Anterior cingulate cortex (tissue), 58 donors: ENCODE results near the gene MED1.
"Not testable (repeated sequence)": the region's sequence is repeated elsewhere in the genome, so short reads cannot be mapped to it uniquely, and the experiment has no call there.

Experiments used
- DNase-seq, 58 donors: peaks; one replicate each; lab custom pipeline; 2025; lab: John Stamatoyannopoulos, UW

The MED1 gene

DNA sequence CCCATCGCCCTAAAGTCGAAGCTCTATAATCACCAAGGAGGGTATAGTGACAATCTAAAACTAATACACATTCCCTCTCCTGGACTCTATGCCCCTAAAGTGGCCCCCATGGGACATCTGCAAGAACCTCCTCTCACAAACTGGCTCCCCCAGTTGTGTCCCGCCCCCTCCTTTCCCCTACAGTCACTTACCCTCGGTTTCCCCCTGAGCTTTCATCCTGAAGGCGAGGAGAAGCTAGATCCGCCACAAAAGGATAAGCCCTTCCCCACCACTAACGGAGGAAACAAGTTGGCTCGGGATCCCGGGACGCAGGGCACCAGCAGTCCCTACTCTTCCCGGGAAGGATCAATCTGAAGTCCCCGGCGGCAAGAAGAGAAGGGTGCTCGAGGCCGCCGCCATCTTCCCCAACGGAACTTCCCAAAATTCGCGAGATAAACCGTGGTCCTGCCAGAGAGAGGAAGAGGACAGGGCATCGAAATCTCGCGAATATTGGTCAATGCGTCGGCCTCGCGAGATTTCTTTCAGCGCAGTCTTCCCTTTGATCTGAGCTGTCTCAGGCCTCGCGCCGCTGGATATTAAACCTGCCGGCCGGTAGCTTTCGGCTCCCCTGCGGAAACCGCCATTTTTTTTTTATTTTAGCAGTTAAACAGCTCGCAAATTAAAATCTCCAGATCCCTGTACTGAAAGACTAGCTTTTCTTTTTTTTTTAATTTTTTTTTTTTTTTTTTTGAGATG, at the start of gene MED1:
MED1 (minus strand) TSS at position 417 of the 735 bp plus-strand sequence; CDS start at position 216, 201 bp downstream.
- peak; percentile 16 to 94 (median 81) for DNase-seq

DNA sequence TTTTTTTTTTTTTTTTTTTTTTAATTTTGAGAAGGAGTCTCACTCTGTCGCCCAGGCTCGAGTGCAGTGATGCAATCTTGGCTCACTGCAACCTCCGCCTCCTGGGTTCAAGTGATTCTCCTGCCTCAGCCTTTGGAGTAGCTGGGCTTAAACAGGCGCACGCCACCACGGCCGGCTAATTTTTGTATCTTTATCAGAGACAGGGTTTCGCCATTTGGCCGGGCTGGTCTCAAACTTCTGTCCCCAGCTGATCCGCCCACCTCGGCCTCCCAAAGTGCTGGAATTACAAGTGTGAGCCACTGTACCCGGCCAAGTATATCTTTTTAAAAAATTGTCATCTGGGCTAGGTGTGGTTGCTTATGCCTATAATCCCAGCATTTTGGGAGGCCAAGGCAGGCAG, 45.9 kb upstream of the MED1 start:
- not testable (repeated sequence) for DNase-seq

DNA sequence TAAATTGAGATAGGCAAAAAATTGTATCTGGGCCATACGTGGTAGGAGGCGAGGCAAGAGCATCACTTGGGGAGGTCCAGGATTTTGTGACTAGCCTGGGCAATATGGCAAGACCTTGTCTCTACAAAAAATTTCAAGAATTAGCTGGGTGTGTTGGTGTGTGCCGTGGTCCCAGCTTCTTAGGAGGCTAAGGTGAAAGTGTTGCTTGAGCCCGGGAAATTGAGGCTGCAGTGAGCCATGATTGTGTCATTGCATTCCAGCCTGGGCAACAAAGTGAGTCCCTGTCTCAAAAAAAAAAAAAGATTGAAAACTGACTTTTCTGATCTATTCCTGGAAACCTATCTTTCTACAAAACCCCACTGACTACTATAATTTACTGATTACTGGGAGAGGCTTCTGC, 36.9 kb upstream of the MED1 start:
- DNase-seq = no peak

DNA sequence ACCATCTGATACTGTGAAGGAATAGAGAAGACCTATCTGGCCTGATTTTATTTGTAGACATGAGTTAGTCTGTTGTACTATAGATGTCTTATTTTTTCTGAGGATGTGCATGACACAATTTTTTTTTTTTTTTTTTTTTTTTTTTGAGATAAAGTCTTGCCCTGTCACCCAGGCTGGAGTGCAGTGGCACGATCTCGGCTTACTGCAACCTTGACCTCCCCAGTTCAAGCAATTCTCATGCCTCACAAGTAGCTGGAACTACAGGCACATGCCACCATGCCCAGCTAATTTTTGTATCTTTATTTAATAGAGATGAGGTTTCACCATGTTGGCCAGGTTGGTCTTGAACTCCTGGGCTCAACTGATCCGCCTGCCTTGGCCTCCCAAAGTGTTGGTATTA, 36.4 kb upstream of the MED1 start:
- not testable (repeated sequence) for DNase-seq

DNA sequence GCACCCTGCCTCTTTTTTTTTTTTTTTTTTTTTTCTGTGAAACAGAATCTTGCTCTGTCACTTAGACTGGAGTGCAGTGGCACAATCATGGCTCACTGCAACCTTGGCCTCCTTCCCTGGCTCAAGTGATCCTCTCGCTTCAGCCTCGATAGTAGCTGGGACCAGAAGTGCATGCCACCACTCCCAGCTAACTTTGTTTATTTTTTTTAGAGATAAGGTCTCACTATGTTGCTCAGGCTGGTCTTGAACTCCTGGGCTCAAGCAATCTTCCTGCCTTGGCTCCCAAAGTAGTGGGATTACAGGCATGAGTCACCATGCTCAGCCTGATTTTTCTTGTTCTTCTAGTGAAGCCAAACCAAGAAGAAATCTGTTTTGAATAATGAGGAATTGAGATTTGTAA, 35.2 kb upstream of the MED1 start:
- DNase-seq = no peak

GRCh38 chr17:39485555-39485954, 34.5 kb upstream of the MED1 start:
- no peak for DNase-seq

DNA sequence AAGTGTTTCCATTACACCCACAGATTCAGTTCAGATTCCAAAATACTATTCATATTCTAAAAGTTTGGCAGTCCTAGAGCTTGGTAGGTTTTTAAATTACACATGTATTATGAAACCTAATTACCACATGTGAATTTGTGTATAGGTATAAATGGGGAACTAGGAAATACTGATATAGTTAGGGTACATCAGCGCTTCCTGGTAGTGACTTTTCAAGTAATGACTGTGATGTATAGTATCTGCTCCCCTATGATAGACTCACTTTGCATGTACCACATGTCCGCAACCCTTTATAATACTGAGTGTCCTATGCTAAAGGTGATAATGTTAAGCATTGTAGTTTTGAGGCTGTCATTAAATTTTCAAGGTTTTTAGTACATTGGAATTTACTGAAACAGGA, 33.1 kb upstream of the MED1 start:
- DNase-seq = no peak

DNA sequence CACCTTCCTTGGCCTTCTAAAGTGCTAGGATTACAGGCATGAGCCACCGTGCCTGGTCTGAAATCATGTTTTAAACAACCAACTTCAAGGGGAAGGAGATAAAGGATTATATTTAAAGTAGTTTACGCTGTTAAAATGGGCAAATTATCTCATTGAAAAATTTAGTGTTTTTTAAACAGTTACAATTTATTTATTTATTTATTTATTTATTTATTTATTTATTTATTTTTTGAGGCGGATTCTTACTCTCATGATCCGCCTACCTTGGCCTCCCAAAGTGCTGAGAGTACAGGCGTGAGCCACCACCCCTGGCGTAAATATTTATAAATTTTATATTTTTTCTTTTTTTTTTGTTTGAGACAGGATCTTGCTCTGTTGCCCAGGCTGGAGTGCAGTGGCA, 32.4 kb upstream of the MED1 start:
- DNase-seq = no peak

GRCh38 chr17:39479631-39480030, 28.6 kb upstream of the MED1 start:
- DNase-seq = not testable (repeated sequence)

GRCh38 chr17:39473310-39473709, 22.2 kb upstream of the MED1 start:
- no peak for DNase-seq

DNA sequence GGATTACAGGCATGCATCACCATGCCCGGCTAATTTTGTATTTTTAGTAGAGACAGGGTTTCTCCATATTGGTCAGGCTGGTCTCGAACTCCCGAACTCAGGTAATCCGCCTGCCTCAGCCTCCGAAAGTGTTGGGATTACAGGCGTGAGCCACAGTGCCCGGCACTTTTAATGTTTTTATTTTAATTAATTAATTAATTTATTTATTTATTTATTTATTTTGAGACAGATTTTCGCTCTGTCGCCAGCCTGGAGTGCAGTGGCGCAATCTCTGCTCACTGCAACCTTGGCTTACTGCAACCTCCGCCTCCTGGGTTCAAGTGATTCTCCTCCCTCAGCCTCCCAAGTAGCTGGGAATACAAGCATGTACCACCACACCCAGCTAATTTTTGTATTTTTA, 17.5 kb upstream of the MED1 start:
- DNase-seq = not testable (repeated sequence)

DNA sequence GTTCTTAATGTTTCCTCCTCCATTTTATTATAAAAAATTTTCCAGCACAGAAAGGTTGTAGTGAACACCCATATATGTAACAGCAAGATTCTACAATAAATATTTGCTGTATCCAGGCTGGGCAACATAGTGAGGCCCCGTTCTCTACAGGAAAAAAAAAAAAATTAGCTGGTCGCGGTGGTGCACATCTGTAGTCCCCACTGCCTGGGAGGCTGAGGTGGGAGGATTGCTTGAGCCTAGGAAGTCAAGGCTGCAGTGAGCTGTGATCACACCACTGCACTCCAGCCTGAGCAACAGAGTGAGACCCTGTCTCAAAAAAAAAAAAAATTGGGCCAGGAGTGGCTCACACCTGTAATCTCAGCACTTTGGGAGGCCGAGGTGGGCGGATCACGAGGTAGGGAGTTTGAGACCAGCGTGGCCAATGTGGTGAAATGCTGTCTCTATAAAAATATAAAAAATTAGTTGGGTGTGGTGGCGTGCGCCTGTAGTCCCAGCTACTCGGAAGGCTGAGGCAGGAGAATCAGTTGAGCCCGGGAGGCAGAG, 13.6 kb upstream of the MED1 start:
- DNase-seq = not testable (repeated sequence)

- peak in 3 of 58 donors; percentile 2 to 15 (median 8) for DNase-seq
These were observed 11.7 kb upstream of the MED1 start for GRCh38 chr17:39462631-39463375.

GRCh38 chr17:39461926-39462569, 11.0 kb upstream of the MED1 start:
- peak in 38 of 58 donors; percentile 10 to 73 (median 40) for DNase-seq

DNA sequence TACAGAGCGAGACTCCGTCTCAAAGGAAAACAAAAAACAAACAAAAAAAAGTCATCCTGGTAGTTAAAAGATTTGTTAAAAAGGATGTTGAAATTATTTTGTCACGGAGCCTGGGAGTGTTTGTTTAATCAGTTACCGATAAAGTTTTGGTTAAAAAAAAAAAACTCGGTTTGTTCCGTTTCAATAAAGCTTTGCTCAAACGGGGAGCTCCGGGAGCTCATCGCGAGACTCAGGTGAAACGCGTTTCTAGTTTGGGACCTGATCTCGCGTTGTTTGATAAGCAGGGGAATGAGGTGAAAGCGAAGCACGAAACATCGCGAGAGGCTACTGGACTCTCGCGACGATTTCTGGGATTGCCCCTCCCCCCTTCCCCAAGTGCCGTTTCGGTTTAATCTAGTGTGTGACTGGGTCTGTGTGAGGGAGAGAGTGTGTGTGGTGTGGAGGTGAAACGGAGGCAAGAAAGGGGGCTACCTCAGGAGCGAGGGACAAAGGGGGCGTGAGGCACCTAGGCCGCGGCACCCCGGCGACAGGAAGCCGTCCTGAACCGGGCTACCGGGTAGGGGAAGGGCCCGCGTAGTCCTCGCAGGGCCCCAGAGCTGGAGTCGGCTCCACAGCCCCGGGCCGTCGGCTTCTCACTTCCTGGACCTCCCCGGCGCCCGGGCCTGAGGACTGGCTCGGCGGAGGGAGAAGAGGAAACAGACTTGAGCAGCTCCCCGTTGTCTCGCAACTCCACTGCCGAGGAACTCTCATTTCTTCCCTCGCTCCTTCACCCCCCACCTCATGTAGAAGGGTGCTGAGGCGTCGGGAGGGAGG, 10.3 kb upstream of the MED1 start, which contains the start of gene CDK12:
CDK12 (plus strand) TSS at position 374 of the 813 bp plus-strand sequence. CDS start 586 bp downstream, outside the sequence.
- peak; percentile 59 to 98 (median 90) for DNase-seq

DNA sequence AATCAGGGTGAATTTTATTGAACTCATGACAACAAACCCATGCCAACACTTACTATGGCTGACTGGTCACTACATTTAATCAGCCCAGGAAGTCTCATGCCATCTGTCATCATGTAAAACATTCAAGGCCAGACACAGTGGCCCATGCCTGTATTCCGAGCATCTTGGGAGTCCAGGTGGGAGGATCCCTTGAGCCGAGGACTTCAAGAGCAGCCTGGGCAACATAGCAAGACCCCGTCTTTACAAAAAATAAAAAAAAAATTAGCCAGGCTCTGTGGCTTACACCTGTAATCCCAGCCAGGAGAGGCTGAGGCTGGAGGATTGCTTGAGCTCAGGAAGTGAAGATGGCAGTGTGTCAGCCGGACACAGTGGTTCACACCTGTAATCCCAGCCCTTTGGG, 4.9 kb upstream of the MED1 start:
- DNase-seq = no peak

DNA sequence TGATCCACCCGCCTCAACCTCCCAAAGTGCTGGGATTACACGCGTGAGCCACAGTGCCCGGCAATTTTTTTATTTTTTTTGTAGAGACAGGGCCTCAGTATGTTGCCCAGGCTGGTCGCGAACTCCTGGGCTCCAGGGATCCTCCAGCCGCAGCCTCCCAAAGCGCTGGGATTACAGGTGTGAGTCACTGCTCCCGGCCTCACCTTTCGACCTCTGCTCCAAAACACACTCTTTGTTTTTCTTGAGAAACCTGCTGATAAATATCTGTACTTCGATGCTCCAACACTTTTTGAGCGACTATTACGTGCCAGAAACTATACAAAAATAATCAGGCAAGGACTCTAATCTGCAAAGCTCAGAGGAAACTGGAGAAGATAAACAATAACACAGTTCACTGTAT, 1.0 kb downstream of the MED1 start:
- no peak for DNase-seq

DNA sequence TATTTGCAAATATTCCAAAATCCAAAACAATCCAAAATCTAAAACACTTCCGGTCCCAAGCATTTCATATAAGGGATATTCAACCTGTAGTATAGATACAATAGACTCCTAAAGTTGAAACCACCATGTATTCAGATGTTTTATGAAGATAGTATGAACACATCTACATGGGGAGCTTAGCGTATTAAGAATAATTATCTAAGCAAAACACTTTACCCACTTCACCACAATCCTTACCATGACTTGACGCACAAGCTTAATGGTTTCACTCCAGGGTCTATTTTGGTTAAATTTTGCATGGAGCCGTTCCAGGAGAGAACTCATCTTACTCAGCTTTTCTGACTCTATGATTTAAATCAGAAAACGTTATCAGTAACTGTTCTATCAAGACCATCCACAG, 3.5 kb downstream of the MED1 start:
- DNase-seq = no peak

DNA sequence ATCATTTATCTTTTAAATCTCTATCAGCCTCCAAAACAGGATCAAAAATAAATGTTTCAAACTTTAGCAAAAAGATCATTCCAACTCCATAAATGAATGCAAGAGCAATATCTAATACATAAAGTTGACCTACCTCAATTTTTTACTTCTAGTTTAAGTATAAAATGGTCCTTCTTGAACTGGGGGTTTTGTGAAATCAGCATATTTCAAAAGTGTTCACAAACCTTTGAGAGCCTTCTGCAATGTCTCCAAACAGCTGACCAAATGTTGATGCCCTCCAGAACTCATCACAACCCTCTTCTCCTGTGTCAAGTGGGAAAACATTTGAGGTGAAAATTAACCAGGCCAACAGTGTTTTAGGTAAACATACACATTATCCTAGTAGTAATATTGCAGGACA, 7.7 kb downstream of the MED1 start:
- DNase-seq = no peak

DNA sequence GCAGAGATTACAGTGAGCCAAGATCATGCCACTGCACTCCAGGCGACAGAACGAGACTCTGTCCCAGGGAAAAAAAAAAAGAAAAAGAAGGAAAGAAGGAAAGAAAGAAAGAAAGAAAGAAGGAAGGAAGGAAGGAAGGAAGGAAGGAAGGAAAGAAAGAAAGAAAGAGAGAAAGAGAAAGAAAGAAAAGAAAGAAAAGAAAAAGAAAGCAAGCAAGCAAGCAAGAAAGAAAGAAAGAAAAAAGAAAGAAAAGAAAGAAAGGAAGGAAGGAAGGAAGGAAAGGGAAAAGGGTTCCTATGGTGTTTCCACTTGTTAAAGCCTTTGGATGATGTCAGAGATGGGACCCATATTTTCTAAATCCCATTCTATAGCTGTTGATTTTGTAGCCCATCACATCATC, 11.2 kb downstream of the MED1 start:
- DNase-seq = not testable (repeated sequence)
